NCI-H1930 (cell line): ENCODE results near the gene SLC25A41.
A peak's percentile ranks its signal among the peaks of the same experiment; 100 is the strongest.

ENCODE experiments used
- DNase-seq, 2 experiments: peaks; one replicate each; lab custom pipeline; 2025; lab: John Stamatoyannopoulos, UW

Gene SLC25A41

DNA sequence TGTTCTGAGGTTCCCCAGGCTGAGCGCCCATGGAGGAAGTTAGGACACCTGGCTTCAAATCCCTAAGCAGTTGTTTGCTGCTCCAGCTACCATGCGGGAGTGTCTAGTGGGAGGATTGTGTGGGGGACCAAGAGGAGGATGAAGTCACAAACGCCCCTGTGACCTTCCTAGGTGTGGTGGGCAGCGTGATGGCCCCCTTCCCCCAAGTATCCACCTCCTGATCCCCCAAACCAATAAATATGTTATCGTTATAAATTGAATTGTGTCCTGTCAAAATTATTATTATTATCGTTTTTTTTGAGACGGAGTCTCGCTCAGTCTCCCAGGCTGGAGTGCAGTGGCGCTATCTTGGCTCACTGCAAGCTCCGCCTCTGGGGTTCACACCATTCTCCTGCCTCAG, at the start of gene SLC25A41:
TSS of gene SLC25A41 (minus strand) at position 101 of the 400 bp plus-strand sequence. CDS start at position 31, 70 bp downstream.
- DNase-seq = no peak

DNA sequence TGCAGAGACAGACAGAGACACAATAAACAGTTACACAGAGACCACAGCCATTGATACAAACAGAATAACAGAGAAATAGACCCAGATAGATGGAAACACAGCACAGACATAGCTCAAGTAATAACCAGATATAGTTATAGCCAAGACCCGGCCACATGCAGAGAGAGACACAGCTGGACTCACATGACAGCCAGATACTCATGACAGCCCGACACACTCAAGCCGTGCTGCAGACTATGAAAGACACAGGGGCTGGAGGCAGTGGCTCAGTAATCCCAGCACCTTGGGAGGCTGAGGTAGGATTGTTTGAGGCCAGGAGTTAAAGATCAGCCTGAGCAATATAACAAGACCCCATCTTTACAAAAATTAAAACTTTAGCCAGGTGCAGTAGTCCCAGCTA, 49.7 kb upstream of the SLC25A41 start:
- no peak for DNase-seq

GRCh38 chr19:6482343-6482686, 48.8 kb upstream of the SLC25A41 start:
- no peak for DNase-seq

- DNase-seq = no peak
Observed at GRCh38 chr19:6481541-6482342, 48.2 kb upstream of the SLC25A41 start, which contains the start of gene DENND1C. TSS of gene DENND1C (minus strand) at chr19:6481787. CDS start at chr19:6481695, 92 bp downstream.

DNA sequence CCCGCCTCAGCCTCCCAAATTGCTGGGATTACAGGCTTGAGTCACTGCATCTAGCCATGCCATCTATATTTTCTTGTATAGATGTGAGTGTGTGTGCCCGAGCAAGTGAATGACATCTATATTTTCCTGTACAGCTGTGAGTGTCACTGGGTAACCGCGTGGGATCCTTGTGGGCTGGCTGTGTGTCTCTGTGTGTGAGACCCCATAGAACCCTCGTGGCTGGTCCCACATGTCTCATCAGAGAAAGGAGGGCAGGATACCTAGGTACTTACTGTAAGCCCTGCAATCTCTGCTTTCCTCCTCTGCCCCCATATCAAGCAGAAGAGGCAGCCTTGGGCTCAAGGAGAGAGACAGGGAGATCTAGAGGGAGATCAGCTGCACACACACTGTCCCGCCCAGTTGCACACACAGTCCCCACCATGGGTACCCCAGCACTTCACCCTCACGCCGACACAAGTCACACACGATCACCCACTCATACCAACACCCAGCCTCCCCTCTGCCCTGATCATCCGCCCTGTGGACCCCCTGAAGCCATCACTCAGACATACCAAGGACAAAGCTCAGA, 47.4 kb upstream of the SLC25A41 start:
- no peak for DNase-seq

DNA sequence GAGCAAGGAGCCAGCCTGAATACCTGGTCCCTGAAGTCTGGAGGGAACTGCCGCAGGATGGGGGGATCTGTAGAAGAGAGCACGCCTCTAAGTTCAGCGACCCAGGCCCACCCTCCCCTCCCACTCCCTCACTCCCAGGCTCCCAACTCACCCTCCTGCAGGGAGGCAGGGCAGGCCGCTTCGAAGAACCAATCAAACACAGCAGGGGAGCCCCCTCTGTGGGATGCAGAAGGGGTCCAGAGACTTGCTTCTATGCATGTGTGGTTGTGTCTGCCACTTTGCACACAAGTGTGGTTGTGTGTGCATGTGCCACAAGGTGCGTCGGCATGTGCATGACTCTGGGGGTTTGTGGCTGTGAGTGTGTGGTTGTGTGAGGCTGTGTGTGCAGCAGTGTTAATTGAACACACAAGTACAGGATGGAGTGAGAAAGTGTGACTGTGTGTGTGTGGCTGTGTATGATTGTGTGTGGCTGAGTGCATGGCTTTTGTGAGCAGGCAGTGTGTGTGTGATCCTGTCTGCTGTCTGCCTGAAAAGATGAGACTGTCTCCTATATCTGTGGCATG, 46.4 kb upstream of the SLC25A41 start:
- DNase-seq = no peak

GRCh38 chr19:6478815-6479214, 45.3 kb upstream of the SLC25A41 start:
- DNase-seq = no peak

DNA sequence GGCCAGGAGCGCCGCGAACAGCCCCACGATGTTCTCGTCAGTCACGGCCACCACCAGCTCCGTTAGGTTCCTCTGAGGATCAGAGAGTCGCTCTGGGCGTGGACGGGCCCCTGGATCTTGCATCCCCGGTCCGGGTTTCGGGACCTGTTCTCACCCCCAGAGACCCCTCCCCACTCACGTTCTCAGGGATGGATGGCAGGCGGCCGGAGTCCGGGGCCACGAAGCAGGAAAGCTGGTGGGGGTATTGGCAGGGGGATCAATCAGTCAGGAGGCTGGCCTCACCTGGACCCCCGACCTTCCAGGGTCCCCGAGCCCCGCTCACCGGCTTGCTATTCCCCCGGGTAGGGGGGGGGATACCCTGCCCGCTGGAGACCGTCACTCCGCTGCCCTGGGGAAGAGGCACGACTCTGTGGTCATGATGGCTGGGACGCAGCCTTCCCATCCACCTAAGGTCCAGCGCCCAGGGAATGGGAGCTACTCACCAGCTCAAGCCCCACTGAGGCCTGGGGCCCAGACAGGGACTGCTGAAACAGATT, 43.4 kb upstream of the SLC25A41 start:
- no peak for DNase-seq

DNA sequence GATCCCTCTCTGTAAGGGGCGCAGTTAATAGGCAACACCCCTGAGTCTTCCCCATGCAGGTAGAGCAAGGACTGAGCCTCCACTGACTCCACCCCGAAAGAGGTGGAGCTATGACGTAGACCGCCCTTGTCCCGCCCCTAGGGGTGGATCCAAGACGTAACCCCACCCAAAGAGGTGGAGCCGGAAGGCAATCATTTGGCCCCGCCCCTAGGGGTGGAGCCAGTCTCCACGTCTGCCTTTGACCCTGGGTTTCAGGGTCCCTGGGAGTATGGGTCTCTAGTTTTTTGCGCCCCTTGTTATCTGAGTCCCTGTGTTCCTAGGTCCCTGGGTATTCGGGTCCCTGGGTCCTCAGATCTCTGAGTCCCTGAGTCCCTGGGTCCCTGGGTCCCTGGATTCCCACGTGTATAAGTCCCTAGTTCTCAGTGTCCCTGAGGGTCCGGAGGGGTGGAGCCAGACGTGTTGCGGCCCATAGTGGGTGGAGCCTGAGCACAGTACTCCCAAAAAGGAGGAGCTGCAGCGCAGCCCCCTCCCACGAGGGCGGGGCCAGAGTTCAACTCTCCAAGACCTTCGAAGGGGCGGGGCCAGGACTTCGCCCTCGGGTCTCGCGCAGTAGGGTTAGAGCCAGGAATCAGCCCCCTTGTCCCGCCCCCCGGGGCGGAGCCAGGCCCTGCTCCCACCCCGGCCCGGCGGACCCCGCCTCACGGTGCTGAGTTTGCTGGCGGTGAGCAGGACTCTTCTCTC, 42.8 kb upstream of the SLC25A41 start:
- peak; percentile 70 to 80 for DNase-seq

DNA sequence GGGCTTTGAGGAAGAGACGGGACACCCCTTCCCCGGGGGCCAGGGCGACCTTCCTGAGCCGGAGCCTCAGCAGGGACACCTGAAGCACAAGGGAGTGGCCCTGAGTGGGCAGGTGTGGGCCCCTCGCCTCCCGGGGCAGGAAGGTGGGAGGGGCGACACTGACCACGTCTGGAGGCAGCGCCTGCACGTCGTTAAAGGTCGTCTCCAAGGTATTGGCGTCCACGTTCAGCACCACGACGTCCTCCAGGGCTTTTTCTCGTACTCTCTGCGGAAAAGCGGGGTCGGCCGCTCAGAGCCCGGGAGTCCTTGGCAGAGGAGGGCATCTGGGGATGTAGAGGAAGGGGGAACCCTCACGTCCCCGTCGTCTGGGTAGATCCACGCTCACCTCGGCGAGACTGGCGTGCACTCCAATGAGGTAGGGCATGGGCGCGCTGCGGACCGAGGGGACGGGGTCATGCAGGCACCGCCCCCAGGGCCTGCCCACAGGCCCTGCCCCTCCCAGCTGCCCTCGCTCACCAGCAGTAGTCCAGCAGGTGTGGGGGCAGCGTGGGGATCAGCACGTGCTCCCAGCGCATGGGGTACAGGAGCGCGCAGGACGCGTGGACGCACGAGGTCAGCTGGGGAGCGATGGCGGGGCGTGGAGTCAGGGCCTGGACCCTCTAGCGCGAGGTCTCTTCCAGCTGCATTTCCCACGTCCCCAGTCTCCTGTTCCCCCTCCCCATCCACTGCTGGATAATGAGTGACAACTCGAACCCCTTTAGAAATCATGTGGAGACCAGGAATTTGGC, 42.0 kb upstream of the SLC25A41 start:
- peak in 1 of 2 experiments; percentile 13 for DNase-seq

GRCh38 chr19:6473647-6474046, 40.1 kb upstream of the SLC25A41 start:
- DNase-seq = no peak

DNA sequence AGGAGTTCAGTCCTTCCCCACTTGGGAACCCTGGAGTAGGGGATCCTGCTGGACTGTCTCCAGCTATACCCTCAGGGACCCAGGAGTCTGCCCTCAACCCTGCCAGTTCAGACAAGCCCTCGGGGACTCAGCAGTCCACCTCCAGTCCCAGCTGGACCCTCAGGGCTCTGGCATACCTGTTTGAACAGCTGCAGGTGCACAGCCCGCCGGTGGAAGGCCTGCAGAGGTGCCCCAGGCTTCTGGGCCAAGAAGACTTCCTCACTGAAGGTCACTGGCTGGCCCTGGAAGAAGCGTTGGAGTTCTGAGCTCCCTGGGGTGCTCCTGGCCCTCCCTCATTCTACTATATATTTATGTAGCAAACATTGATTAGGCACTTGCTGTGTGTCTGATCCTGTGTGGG, 39.1 kb upstream of the SLC25A41 start:
- no peak for DNase-seq

DNA sequence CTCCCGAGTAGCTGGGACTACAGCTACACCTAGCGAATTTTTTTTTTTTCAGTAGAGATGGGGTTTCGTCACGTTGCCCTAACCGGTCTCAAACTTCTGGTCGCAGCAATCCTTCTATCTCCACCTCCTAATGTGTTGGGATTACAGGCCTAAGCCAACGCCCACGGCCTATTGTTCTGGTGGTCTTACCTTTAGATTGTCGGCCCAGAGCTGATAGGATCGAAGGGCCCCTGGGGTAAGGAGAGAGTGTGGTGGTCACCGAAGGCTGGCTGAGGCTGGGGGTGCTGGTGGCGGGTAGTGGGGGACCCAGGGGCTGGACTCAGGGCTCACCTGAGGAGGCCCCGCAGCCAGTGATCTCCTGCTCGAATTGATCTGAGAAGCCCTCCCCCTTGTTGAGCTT, 37.5 kb upstream of the SLC25A41 start:
- no peak for DNase-seq

- no peak for DNase-seq
Observed at GRCh38 chr19:6470173-6470572, 36.6 kb upstream of the SLC25A41 start.

DNA sequence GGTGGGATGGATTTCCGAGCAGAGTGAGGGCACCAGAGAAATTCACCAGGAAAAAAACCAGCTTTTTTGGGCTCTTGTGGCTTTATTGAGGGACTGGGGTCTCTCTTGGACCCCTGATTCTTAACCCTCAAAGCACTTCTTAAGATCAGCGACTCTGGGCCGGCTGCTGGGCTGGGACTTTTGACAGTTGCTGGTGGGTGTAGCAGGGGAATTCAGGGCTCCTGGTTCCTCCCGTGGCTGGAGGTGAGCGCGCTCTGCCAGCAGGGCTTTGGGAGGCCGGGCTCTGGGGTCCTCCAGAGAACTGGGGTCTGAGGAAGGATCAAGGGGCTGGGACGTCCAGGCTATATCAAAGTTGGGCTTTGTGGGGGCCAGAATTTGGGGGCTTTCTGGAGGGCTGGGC, 33.8 kb upstream of the SLC25A41 start:
- no peak for DNase-seq

DNA sequence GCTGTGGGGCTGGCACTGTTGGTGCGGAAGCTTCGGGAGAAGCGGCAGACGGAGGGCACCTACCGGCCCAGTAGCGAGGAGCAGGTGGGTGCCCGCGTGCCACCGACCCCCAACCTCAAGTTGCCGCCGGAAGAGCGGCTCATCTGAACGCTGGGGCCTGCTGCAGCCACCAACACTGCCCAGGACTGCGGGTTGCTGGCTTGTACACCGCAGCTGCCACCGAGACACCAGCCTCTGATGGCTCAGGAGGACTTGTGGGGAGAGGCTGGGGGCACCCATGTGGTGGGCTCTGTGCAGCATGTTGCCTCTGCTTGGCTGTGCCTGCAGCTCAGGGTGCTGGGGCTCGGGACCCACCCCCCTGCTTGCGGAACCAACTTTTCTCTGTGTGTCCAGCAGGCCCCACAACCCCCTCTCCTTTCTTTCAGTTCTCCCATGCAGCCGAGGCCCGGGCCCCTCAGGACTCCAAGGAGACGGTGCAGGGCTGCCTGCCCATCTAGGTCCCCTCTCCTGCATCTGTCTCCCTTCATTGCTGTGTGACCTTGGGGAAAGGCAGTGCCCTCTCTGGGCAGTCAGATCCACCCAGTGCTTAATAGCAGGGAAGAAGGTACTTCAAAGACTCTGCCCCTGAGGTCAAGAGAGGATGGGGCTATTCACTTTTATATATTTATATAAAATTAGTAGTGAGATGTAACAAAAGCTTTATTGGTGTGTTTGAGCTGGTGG, 33.1 kb upstream of the SLC25A41 start:
- DNase-seq = no peak

DNA sequence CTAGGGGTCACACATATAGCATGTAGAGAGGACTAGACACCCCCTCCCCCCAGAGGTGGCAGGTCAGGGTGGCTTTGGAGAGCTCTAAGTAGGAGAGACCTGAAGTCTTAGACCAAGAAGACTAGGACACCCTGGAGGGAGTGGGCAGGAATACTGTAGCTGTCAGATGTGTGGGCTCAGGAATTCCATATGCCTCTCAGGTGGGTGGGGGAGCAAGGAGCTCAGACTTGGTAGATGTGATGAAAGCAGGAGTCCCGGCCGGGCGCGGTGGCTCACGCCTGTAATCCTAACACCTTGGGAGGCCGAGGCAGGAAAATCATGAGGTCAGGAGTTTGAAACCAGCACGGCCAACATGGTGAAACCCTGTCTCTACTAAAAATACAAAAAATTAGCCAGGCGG, 32.1 kb upstream of the SLC25A41 start:
- DNase-seq = no peak

DNA sequence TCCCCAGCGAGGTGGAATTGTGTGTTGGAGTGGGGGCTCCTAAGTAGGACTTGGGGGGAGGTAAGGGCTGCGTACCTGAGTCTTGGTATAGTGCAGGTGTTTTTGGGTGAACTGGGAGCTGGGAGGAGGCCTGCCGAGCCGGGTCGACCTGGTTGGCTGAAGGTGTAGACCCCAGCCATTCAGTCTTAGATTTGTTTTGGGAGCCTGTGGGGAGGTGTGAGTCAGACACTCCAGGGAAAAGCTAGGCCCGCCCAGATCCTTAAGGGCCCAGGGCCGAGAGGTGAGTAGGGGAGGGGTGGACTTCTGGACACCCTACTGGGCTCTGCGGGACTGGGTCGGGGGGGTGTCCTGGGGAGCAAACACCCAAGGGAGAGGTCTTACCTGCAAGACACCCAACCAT, 31.4 kb upstream of the SLC25A41 start:
- DNase-seq = no peak

DNA sequence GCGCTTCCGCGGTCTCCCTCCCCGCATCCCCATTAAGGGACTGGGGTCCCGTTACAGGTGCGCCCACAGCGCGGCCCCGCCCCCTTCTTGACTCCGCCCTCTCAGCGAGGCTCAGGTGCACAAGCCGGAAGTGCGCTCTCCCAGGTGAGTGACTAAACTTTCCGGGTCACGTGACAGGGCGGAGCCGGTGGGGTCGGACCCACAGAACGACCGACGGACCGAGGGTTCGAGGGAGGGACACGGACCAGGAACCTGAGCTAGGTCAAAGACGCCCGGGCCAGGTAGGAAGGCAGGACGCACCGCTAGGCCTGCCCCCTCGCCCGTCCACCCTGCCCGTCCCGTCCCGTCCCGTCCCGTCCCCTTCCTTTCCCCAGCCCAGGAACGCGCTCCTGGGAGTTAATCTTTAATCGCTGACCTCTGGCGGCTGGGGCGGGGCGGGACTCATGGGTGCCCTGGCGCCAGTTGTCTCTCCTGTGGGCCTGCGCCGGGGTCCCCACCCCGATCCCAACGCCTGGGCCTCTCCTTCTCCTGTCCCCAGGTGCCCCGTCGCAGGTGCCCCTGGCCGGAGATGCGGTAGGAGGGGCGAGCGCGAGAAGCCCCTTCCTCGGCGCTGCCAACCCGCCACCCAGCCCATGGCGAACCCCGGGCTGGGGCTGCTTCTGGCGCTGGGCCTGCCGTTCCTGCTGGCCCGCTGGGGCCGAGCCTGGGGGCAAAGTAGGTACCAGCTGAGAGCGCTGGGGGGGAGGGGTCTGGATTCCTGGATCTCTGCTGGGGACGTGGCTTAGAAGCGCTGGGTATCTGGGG, 30.7 kb upstream of the SLC25A41 start, which contains the start of gene CRB3:
TSS of gene CRB3 (plus strand) at position 202 of the 804 bp plus-strand sequence. CDS start at position 633, 431 bp downstream.
- peak; percentile 11 to 15 for DNase-seq
